ENCODE results near the gene LUC7L2. TPM values are rescaled to one million over a fixed set of nuclear protein-coding genes. Genes with fewer than 3 reads are reported as not detected.

LUC7L2 gene
- total and polyA plus RNA-seq, 9 of the 15 experiments (the other 6 are each of a cell fraction or from before 2014, with no cell fraction given): 56.1 to 207 (median 141) TPM

GRCh38 chr7:139359366-139360209 lies at the start of gene LUC7L2 (continued):
- peak; percentile 97 for TF ChIP-seq TAF9B (IDR thresholded peaks at IDR 0.05; ENCODE audit: partially characterized antibody)
- no peak for TF ChIP-seq ZNF77 (CRISPR knock-in tag; IDR thresholded peaks at IDR 0.05)
- no peak for TF ChIP-seq MECOM (CRISPR knock-in tag; IDR thresholded peaks at IDR 0.05)
- peak; percentile 86 for TF ChIP-seq SAP30 (IDR thresholded peaks at IDR 0.05; ENCODE audit: borderline replicate concordance, insufficient read depth, low read depth, low read length, poor library complexity, severe bottlenecking)
- TF ChIP-seq SAFB2 (IDR thresholded peaks at IDR 0.05; ENCODE audit: borderline replicate concordance, low read depth, low read length, severe bottlenecking): no peak
- peak; percentile 5 for TF ChIP-seq ZNF146 (CRISPR knock-in tag; IDR thresholded peaks at IDR 0.05; ENCODE audit: unreplicated experiment)
- no peak for TF ChIP-seq PHF21A (IDR thresholded peaks at IDR 0.05; ENCODE audit: borderline replicate concordance, low read depth)
- TF ChIP-seq IRF9 (tag; IDR thresholded peaks at IDR 0.05): no peak
- TF ChIP-seq XRCC5 (IDR thresholded peaks at IDR 0.05; ENCODE audit: low read depth, low read length): peak; percentile 79; the same call in 1 of the 2 replicates
- 0 out of 2 replicates have a peak, but pooled peaks have one; percentile 3 for TF ChIP-seq NR2F6 (CRISPR knock-in tag; IDR thresholded peaks at IDR 0.05)
- TF ChIP-seq MEF2D (tag; conservative IDR thresholded peaks at IDR 0.05; ENCODE audit: low read depth): 0 out of 2 replicates have a peak, but pooled peaks have one; percentile 6
- peak; percentile 82; the same call in 1 of the 2 replicates for TF ChIP-seq ZBTB26 (CRISPR knock-in tag; IDR thresholded peaks at IDR 0.05)
- peak; percentile 86 for TF ChIP-seq MGA (IDR thresholded peaks at IDR 0.05)
